Keratinocyte (primary cell): ENCODE measurements around the gene DLG2. TPM values are rescaled to one million over a fixed set of nuclear protein-coding genes. Genes with fewer than 3 reads are reported as not detected.

Experiments
- DNase-seq: peaks from one replicate; pipeline ENCODE4 v3.0.0-alpha.2; 2011; ENCODE audit warnings: low read depth, missing footprints, low spot score
- FAIRE-seq: peaks from 2 replicates; lab custom pipeline; 2011; peaks lifted over from hg19 to GRCh38; lab: Jason Lieb, UNC
- H2AFZ ChIP-seq: 2 replicates; pipeline ENCODE4 v1.6.0; 2012; ENCODE audit warnings: low read length, control low read depth, inconsistent platforms; ENCODE audit not compliant: control insufficient read depth
- H3K27ac ChIP-seq: 2 replicates; pipeline ENCODE4 v1.5.1; 2011; ENCODE audit warnings: low read length; ENCODE audit not compliant: control insufficient read depth, insufficient read depth
- H3K27me3 ChIP-seq: 3 replicates; pipeline ENCODE4 v1.6.0; 2011; ENCODE audit warnings: low read length; ENCODE audit not compliant: control insufficient read depth, insufficient read depth; ENCODE audit errors: extremely low read depth
- H3K36me3 ChIP-seq, 2 experiments: 2 replicates in 1 of 2; 3 replicates in 1 of 2; pipeline ENCODE4 v1.5.1; 2011; ENCODE audit warnings: low read length in 2 of 2, mild to moderate bottlenecking in 1 of 2; ENCODE audit not compliant: control insufficient read depth in 2 of 2, insufficient read depth in 2 of 2; ENCODE audit errors: extremely low read depth in 1 of 2
- H3K4me1 ChIP-seq: 3 replicates; pipeline ENCODE4 v1.5.1; 2011; ENCODE audit warnings: low read length; ENCODE audit not compliant: control insufficient read depth, insufficient read depth; ENCODE audit errors: extremely low read depth
- H3K4me2 ChIP-seq: 3 replicates; pipeline ENCODE4 v1.6.0; 2011; ENCODE audit warnings: low read depth, low read length; ENCODE audit not compliant: control insufficient read depth, insufficient read depth; ENCODE audit errors: extremely low read depth
- H3K4me3 ChIP-seq, 3 experiments: fragments of 200-600 bp in 1 of 3; sonication (generic) in 1 of 3; 2 replicates in 2 of 3; 3 replicates in 1 of 3; pipeline ENCODE4 v1.5.1; 2011 to 2016; ENCODE audit warnings: low read length in 3 of 3, mild to moderate bottlenecking in 3 of 3, control low read depth in 2 of 3, inconsistent platforms in 1 of 3, low read depth in 1 of 3, mixed read lengths in 1 of 3, mixed run types in 1 of 3, moderate library complexity in 1 of 3; ENCODE audit not compliant: control insufficient read depth in 2 of 3, insufficient read depth in 2 of 3; ENCODE audit errors: extremely low read depth in 1 of 3
- H3K79me2 ChIP-seq: 2 replicates; pipeline ENCODE4 v1.6.0; 2012; ENCODE audit warnings: low read length; ENCODE audit not compliant: control insufficient read depth, insufficient read depth
- H3K9ac ChIP-seq: 3 replicates; pipeline ENCODE4 v1.6.0; 2011; ENCODE audit warnings: low read length; ENCODE audit not compliant: control insufficient read depth, insufficient read depth; ENCODE audit errors: extremely low read depth
- H3K9me1 ChIP-seq: 3 replicates; pipeline ENCODE4 v1.6.0; 2011; ENCODE audit warnings: low read length; ENCODE audit not compliant: control insufficient read depth, insufficient read depth; ENCODE audit errors: extremely low read depth
- H3K9me3 ChIP-seq: 2 replicates; pipeline ENCODE4 v1.5.1; 2012; ENCODE audit warnings: low read depth, low read length; ENCODE audit not compliant: control insufficient read depth
- H4K20me1 ChIP-seq: 3 replicates; pipeline ENCODE4 v1.6.0; 2011; ENCODE audit warnings: low read length; ENCODE audit not compliant: control insufficient read depth, insufficient read depth; ENCODE audit errors: extremely low read depth
- CTCF ChIP-seq, 3 experiments: IDR thresholded peaks in 1 of 3; conservative IDR thresholded peaks in 1 of 3; optimal IDR thresholded peaks in 1 of 3; 2 replicates in 2 of 3; 3 replicates in 1 of 3; pipeline versions ENCODE3 to v1.5.1; 2011; ENCODE audit warnings: low read length in 3 of 3, mild to moderate bottlenecking in 3 of 3, moderate library complexity in 2 of 3, control low read depth in 1 of 3, inconsistent platforms in 1 of 3; ENCODE audit not compliant: insufficient read depth in 2 of 3; ENCODE audit errors: extremely low read depth in 1 of 3
- EZH2 ChIP-seq: IDR thresholded peaks from one replicate; pipeline ENCODE4 v1.6.1; 2012; ENCODE audit warnings: inconsistent platforms, mild to moderate bottlenecking, low read length, moderate library complexity
- dilution Hi-C: fragments of 300-500 bp; cut with MboI; formaldehyde crosslinking; loops from one replicate; pipeline ENCODE4 v1.7.0; 2020; ENCODE audit warnings: low sequenced_read_pairs; ENCODE audit not compliant: extremely low pct_ligation_motif_present
- polyA plus RNA-seq, 5 experiments: library from polyadenylated mRNA; depleted of rRNA in 3 of 5; stranded (reverse) in 3 of 5; stranded (forward) in 1 of 5; unstranded in 1 of 5; fragments of >200 nt; gene quantifications; 1 replicate in 1 of 5; 2 replicates in 3 of 5; 3 replicates in 1 of 5; pipeline versions ENCODE4 v1.2.1 to v1.2.3, GENCODE V29; 2011 to 2012; ENCODE audit warnings: missing spikeins in 2 of 5, low read depth in 1 of 5, low replicate concordance in 1 of 5

The DLG2 gene
- polyA plus RNA-seq, 1 donor (not counting 4 experiments of a cell fraction or from before 2014, with no cell fraction given) = 0.55 TPM

GRCh38 chr11:83826078-83826477 is 1801.1 kb downstream of the DLG2 start:
- Histone ChIP-seq H4K20me1 (no peaks in the 10 kb centered on the region), H3K4me1 (no peaks in the 10 kb centered on the region), H3K79me2 (no peaks in the 10 kb centered on the region), H3K4me3 (no peak overlapping the region), H3K4me2 (no peak overlapping the region), H3K36me3 (no peaks in the 10 kb centered on the region), H3K27me3 (no peaks in the 10 kb centered on the region), H2AFZ (no peak overlapping the region), H3K9ac (no peak overlapping the region), H3K9me3 (no peaks in the 10 kb centered on the region), H3K27ac (no peak overlapping the region), H3K9me1 (no peaks in the 10 kb centered on the region)
- dilution Hi-C loops = no loop called here
- no peak for DNase-seq
- FAIRE-seq = no peak
- TF ChIP-seq CTCF (optimal IDR thresholded peaks at IDR 0.05 in 1 of 3, IDR thresholded peaks at IDR 0.05 in 1 of 3, conservative IDR thresholded peaks at IDR 0.05 in 1 of 3; ENCODE audit: extremely low read depth in 1 of 3, insufficient read depth in 2 of 3, low read length in 3 of 3) (no peak), EZH2 (no peak)

GRCh38 chr11:83823461-83824025 is 1803.6 kb downstream of the DLG2 start:
- Histone ChIP-seq H3K27ac (no peak overlapping the region), H3K9me1 (no peaks in the 10 kb centered on the region), H3K9ac (no peak overlapping the region), H3K4me3 (no peak overlapping the region), H3K27me3 (no peaks in the 10 kb centered on the region), H3K79me2 (no peaks in the 10 kb centered on the region), H3K9me3 (no peaks in the 10 kb centered on the region), H3K36me3 (no peaks in the 10 kb centered on the region), H2AFZ (no peak overlapping the region), H3K4me1 (no peaks in the 10 kb centered on the region), H3K4me2 (no peak overlapping the region), H4K20me1 (no peaks in the 10 kb centered on the region)
- dilution Hi-C loops = loop anchor here (25.0 kb wide), 1 partner anchor 1111 kb away; no protein-coding TSS in a partner anchor
- DNase-seq (no peak), FAIRE-seq (no peak)
- TF ChIP-seq EZH2 (no peak), CTCF (optimal IDR thresholded peaks at IDR 0.05 in 1 of 3, IDR thresholded peaks at IDR 0.05 in 1 of 3, conservative IDR thresholded peaks at IDR 0.05 in 1 of 3; ENCODE audit: extremely low read depth in 1 of 3, insufficient read depth in 2 of 3, low read length in 3 of 3) (no peak)
